Measurements from ENCODE around the gene ZMYM3. TPM values are rescaled to one million over a fixed set of nuclear protein-coding genes. Genes with fewer than 3 reads are reported as not detected.

ZMYM3 gene
- polyA plus RNA-seq, 1 experiment = 24.6 TPM

GRCh38 chrX:71225676-71226075, 28.3 kb downstream of the ZMYM3 start:
- CTCF ChIA-PET = no interaction called here
- Histone ChIP-seq H3K27ac (ENCODE audit: low read depth, low read length) (no peak overlapping the region), H3K9me3 (ENCODE audit: control insufficient read depth, insufficient read depth, low read length) (no peaks in the 10 kb centered on the region), H3K4me3 (ENCODE audit: low read depth, low read length) (no peak overlapping the region), H3K27me3 (ENCODE audit: control insufficient read depth, insufficient read depth, low read length) (no peaks in the 10 kb centered on the region)
- POLR2A ChIA-PET = no interaction called here
- no peak for DNase-seq (ENCODE audit: low read depth, low spot score)
- no peak for TF ChIP-seq CTCF (IDR thresholded peaks at IDR 0.05; ENCODE audit: low read depth, low read length)

- no peak overlapping the region for H3K4me3 ChIP-seq (ENCODE audit: low read depth, low read length)
Observed at GRCh38 chrX:71225009-71225408, 28.9 kb downstream of the ZMYM3 start.

GRCh38 chrX:71224098-71224708, 29.7 kb downstream of the ZMYM3 start:
- H3K27ac ChIP-seq (ENCODE audit: low read depth, low read length) = no peak overlapping the region
- no peak for DNase-seq (ENCODE audit: low read depth, low spot score)
- no peak for TF ChIP-seq CTCF (IDR thresholded peaks at IDR 0.05; ENCODE audit: low read depth, low read length)
- H3K27me3 ChIP-seq (ENCODE audit: control insufficient read depth, insufficient read depth, low read length) = no peaks in the 10 kb centered on the region
- ChIA-PET POLR2A (no interaction called here), CTCF (no interaction called here)
- no peaks in the 10 kb centered on the region for H3K9me3 ChIP-seq (ENCODE audit: control insufficient read depth, insufficient read depth, low read length)
- H3K4me3 ChIP-seq (ENCODE audit: low read depth, low read length) = no peak overlapping the region

More at GRCh38 chrX:71225009-71225408, 28.9 kb downstream of the ZMYM3 start:
- Histone ChIP-seq H3K9me3 (ENCODE audit: control insufficient read depth, insufficient read depth, low read length) (no peaks in the 10 kb centered on the region), H3K27ac (ENCODE audit: low read depth, low read length) (no peak overlapping the region), H3K27me3 (ENCODE audit: control insufficient read depth, insufficient read depth, low read length) (no peaks in the 10 kb centered on the region)
- CTCF ChIA-PET = no interaction called here
- TF ChIP-seq CTCF (IDR thresholded peaks at IDR 0.05; ENCODE audit: low read depth, low read length) = no peak
- POLR2A ChIA-PET = no interaction called here
- no peak for DNase-seq (ENCODE audit: low read depth, low spot score)

GRCh38 chrX:71222929-71223328, 31.0 kb downstream of the ZMYM3 start, which contains the start of gene GJB1:
GJB1 (plus strand) TSS chrX:71223224; CDS start chrX:71223708, 484 bp downstream.
- Histone ChIP-seq H3K4me3 (ENCODE audit: low read depth, low read length) (no peak within 1 kb of the TSS), H3K27me3 (ENCODE audit: control insufficient read depth, insufficient read depth, low read length) (no peaks in the 10 kb centered on the region), H3K27ac (ENCODE audit: low read depth, low read length) (no peak within 1 kb of the TSS), H3K9me3 (ENCODE audit: control insufficient read depth, insufficient read depth, low read length) (no peaks in the 10 kb centered on the region)
- DNase-seq (ENCODE audit: low read depth, low spot score) = no peak
- no peak for TF ChIP-seq CTCF (IDR thresholded peaks at IDR 0.05; ENCODE audit: low read depth, low read length)
- ChIA-PET CTCF (no interaction called here), POLR2A (no interaction called here)

GRCh38 chrX:71221145-71221544, 32.8 kb downstream of the ZMYM3 start:
- no peak for DNase-seq (ENCODE audit: low read depth, low spot score)
- Histone ChIP-seq H3K27me3 (ENCODE audit: control insufficient read depth, insufficient read depth, low read length) (no peaks in the 10 kb centered on the region), H3K27ac (ENCODE audit: low read depth, low read length) (no peak overlapping the region), H3K4me3 (ENCODE audit: low read depth, low read length) (no peak overlapping the region), H3K9me3 (ENCODE audit: control insufficient read depth, insufficient read depth, low read length) (no peaks in the 10 kb centered on the region)
- no peak for TF ChIP-seq CTCF (IDR thresholded peaks at IDR 0.05; ENCODE audit: low read depth, low read length)
- ChIA-PET CTCF (interaction anchor here (0.6 kb wide), 1 partner anchor 96 kb away, joined by 3 read pairs; no protein-coding TSS in a partner anchor), POLR2A (no interaction called here)
